HCT116 (cell line): Measurements from ENCODE around the gene LPO. TPM values are rescaled to one million over a fixed set of nuclear protein-coding genes. Genes with fewer than 3 reads are reported as not detected.

ENCODE experiments used
- ATAC-seq: fragments of 200-7000 bp; cut with Tn5 transposase; 2 replicates; pipeline ENCODE4 v1.9.1; 2020; ENCODE audit warnings: mild to moderate bottlenecking, moderate library complexity
- BruUV-seq: library from RNA; stranded (reverse); fragments of 400-500 nt; replicated peaks from 2 replicates; lab custom pipeline; 2021; lab: Mats Ljungman, UMichigan
- CTCF ChIA-PET: fragments of 300-600 bp; sonication (Branson Sonifier 250); formaldehyde crosslinking; loops from one replicate; lab custom pipeline; 2021; ENCODE audit warnings: antibody characterized with exemption; lab: Charles Lee
- POLR2A ChIA-PET: fragments of 300-600, 350-600 bp; sonication (Branson Sonifier 250); formaldehyde crosslinking; loops from one replicate; lab custom pipeline; 2021; ENCODE audit warnings: antibody characterized with exemption; lab: Charles Lee
- RAD21 ChIA-PET, 2 experiments: fragments of 300-600 bp; sonication (Branson Sonifier 250); formaldehyde crosslinking; loops; one replicate each; lab custom pipeline; 2023; ENCODE audit warnings: low total read pairs in 2 of 2; ENCODE audit not compliant: uncharacterized antibody in 2 of 2, unreplicated experiment in 2 of 2, low non-redundant PET in 1 of 2; lab: Charles Lee
- DNase-seq: peaks from one replicate; pipeline ENCODE4 v3.0.0-alpha.2; 2010; ENCODE audit warnings: low read depth, low spot score
- H2AFZ ChIP-seq: fragments of 200-600 bp; shearing (Covaris generic), sonication (generic); 2 replicates; pipeline ENCODE4 v1.6.1; 2017; ENCODE audit warnings: low read depth, mixed run types, mixed read lengths, antibody characterized with exemption, low read length; ENCODE audit not compliant: poor library complexity, severe bottlenecking
- H3K27ac ChIP-seq: 2 replicates; pipeline ENCODE4 v1.5.1; 2012; ENCODE audit warnings: low read depth, low read length
- H3K27me3 ChIP-seq: fragments of 200-600 bp; sonication (generic); 2 replicates; pipeline ENCODE4 v1.6.1; 2016; ENCODE audit warnings: mixed run types, low read length, mixed read lengths; ENCODE audit not compliant: insufficient read depth
- H3K36me3 ChIP-seq, 2 experiments: fragments of 200-500 bp in 1 of 2; fragments of 200-600 bp in 1 of 2; sonication (Bioruptor generic) in 1 of 2; sonication (generic) in 1 of 2; 2 replicates each; pipeline versions ENCODE4 v1.5.1 to v1.6.1; 2014 to 2016; ENCODE audit warnings: low read length in 2 of 2, inconsistent platforms in 1 of 2, mixed read lengths in 1 of 2, mixed run types in 1 of 2; ENCODE audit not compliant: insufficient read depth in 2 of 2, control insufficient read depth in 1 of 2
- H3K4me1 ChIP-seq, 2 experiments: fragments of 200-600 bp in 1 of 2; sonication (generic) in 1 of 2; 2 replicates each; pipeline versions ENCODE4 v1.5.1 to v1.6.1; 2012 to 2017; ENCODE audit warnings: low read length in 2 of 2, inconsistent platforms in 1 of 2, mild to moderate bottlenecking in 1 of 2, mixed read lengths in 1 of 2, mixed run types in 1 of 2, moderate library complexity in 1 of 2; ENCODE audit not compliant: insufficient read depth in 2 of 2, control insufficient read depth in 1 of 2
- H3K4me2 ChIP-seq: fragments of 200-600 bp; sonication (generic); 2 replicates; pipeline ENCODE4 v1.6.1; 2017; ENCODE audit warnings: mixed run types, low read length, mixed read lengths
- H3K4me3 ChIP-seq, 2 experiments: fragments of 200-600 bp in 1 of 2; sonication (generic) in 1 of 2; replicated peaks in 1 of 2; 2 replicates each; pipeline ENCODE4 v1.5.1; 2011 to 2016; ENCODE audit warnings: low read length in 2 of 2, control low read depth in 1 of 2, low read depth in 1 of 2, mild to moderate bottlenecking in 1 of 2, mixed read lengths in 1 of 2, mixed run types in 1 of 2
- H3K79me2 ChIP-seq: fragments of 200-600 bp; sonication (generic); 2 replicates; pipeline ENCODE4 v1.6.1; 2017; ENCODE audit warnings: mild to moderate bottlenecking, mixed run types, low read length, moderate library complexity, mixed read lengths; ENCODE audit not compliant: insufficient read depth
- H3K9ac ChIP-seq: fragments of 200-600 bp; sonication (generic); 2 replicates; pipeline ENCODE4 v1.6.1; 2016; ENCODE audit warnings: low read length, mixed read lengths
- H3K9me2 ChIP-seq: fragments of 200-600 bp; sonication (generic), shearing (Covaris generic); 2 replicates; pipeline ENCODE4 v1.6.1; 2017; ENCODE audit warnings: mixed run types, mild to moderate bottlenecking, moderate library complexity; ENCODE audit not compliant: insufficient read depth
- H3K9me3 ChIP-seq, 2 experiments: fragments of 200-500 bp in 1 of 2; fragments of 200-600 bp in 1 of 2; sonication (Bioruptor generic) in 1 of 2; sonication (generic) in 1 of 2; 2 replicates each; pipeline ENCODE4 v1.6.1; 2014 to 2017; ENCODE audit warnings: low read length in 2 of 2, mixed read lengths in 2 of 2, inconsistent platforms in 1 of 2, low read depth in 1 of 2, mild to moderate bottlenecking in 1 of 2, mixed run types in 1 of 2, moderate library complexity in 1 of 2; ENCODE audit not compliant: control insufficient read depth in 1 of 2, insufficient read depth in 1 of 2
- H4K20me1 ChIP-seq: fragments of 200-600 bp; sonication (generic), shearing (Covaris generic); 2 replicates; pipeline ENCODE4 v1.6.1; 2017; ENCODE audit warnings: mixed run types, mild to moderate bottlenecking, moderate library complexity; ENCODE audit not compliant: insufficient read depth
- CBX3 ChIP-seq: IDR thresholded peaks from 2 replicates; pipeline ENCODE4 v1.6.1; 2012; ENCODE audit warnings: low read depth
- EGR1 ChIP-seq: IDR thresholded peaks from 2 replicates; pipeline ENCODE4 v1.6.1; 2012; ENCODE audit warnings: low read depth
- ELF1 ChIP-seq: IDR thresholded peaks from 2 replicates; pipeline ENCODE4 v1.6.1; 2012; ENCODE audit warnings: low read depth, borderline replicate concordance
- EZH2 ChIP-seq: fragments of 200-600 bp; sonication (generic); IDR thresholded peaks from 2 replicates; pipeline ENCODE4 v1.6.1; 2017; ENCODE audit warnings: antibody characterized with exemption, mixed run types
- EZH2phosphoT487 ChIP-seq: fragments of 200-600 bp; IDR thresholded peaks from 2 replicates; pipeline ENCODE4 v1.6.1; 2018; ENCODE audit warnings: antibody characterized with exemption, borderline replicate concordance
- FOSL1 ChIP-seq: IDR thresholded peaks from 2 replicates; pipeline ENCODE4 v1.6.1; 2012; ENCODE audit warnings: low read depth
- MAX ChIP-seq: IDR thresholded peaks from 2 replicates; pipeline ENCODE4 v1.6.1; 2012
- RAD21 ChIP-seq: IDR thresholded peaks from 2 replicates; pipeline ENCODE4 v1.6.1; 2012; ENCODE audit warnings: low read depth, mild to moderate bottlenecking
- SIN3A ChIP-seq: IDR thresholded peaks from 2 replicates; pipeline ENCODE4 v1.6.1; 2012; ENCODE audit warnings: low read depth
- SP1 ChIP-seq: IDR thresholded peaks from 2 replicates; pipeline ENCODE4 v1.6.1; 2012; ENCODE audit warnings: low read depth
- SRF ChIP-seq: IDR thresholded peaks from 2 replicates; pipeline ENCODE4 v1.6.1; 2012; ENCODE audit warnings: low read depth
- TCF7L2 ChIP-seq: IDR thresholded peaks from 2 replicates; pipeline ENCODE4 v1.7.0; 2011; ENCODE audit warnings: borderline replicate concordance, inconsistent platforms; ENCODE audit not compliant: insufficient read depth, insufficient read length; ENCODE audit errors: extremely low read depth
- ZFX ChIP-seq: fragments of 450-650 bp; IDR thresholded peaks from 2 replicates; pipeline ENCODE4 v1.6.1; 2017
- intact Hi-C: fragments of 100-400 bp; cut with micrococcal nuclease; formaldehyde crosslinking; loops from 2 replicates; pipeline ENCODE4 v1.10.0; 2022
- total RNA-seq: library from RNA; stranded (reverse); gene quantifications from one replicate; pipeline ENCODE4 v1.2.1, GENCODE V29; 2021; ENCODE audit not compliant: unreplicated experiment
- TF ChIP-seq, protein P1 (sequence below): IDR thresholded peaks from 2 replicates; pipeline ENCODE4 v1.6.1; 2011; ENCODE audit warnings: mild to moderate bottlenecking, low read length, moderate library complexity; ENCODE audit not compliant: insufficient replicate concordance; ENCODE audit errors: extremely low read depth
- TF ChIP-seq, protein P2 (sequence below): IDR thresholded peaks from 2 replicates; pipeline ENCODE4 v1.6.1; 2012

LPO gene
- total RNA-seq, 1 experiment from 2014 or later = not detected

DNA sequence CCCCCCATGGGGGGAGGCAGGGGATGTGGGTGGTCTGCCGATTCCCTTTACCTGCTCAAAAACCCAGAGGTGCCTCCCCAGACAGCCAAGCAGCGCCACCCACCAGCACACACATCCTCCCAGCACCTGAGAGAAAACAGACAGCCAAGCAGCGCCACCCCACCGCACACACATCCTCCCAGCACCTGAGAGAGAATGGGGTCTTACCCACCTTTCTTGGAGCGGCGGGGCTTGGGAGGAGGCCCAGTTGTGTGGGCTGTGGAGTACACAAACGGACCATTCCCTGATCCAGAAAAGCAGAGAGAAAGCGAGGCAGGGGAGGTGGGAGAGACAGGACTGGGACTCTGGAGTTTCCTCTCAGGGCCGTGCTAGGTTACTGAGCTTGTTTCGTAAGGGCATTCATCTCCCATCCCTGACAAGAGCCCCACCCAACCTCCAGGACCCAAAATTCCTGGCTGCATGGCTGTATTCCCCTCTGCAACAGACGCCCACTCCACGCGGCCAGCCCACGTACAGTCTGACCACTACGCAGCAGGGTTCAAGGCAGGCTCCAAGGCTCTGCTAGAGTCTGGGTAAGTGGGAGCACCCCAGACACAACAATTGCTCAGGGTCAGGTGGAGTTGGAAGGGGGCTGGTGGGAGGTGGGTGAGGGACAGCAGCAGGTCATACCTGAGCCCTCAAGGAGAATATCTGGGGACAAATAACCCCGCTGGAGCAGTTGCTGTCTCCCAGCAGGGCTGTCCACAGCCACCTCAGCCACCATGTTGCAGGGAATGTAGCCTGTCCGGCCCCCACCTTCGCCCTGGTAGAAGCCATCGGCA, 68.0 kb downstream of the LPO start:
- no peak overlapping the region for H3K27ac ChIP-seq
- TF ChIP-seq ELF1 = no peak
- TF ChIP-seq MAX = no peak
- no peak for TF ChIP-seq EZH2
- no peak for TF ChIP-seq TCF7L2
- TF ChIP-seq CBX3 = no peak
- TF ChIP-seq, all 23 proteins: peak for 0
- H3K9me3 ChIP-seq = no peaks in the 10 kb centered on the region
- H3K79me2 ChIP-seq = no peaks in the 10 kb centered on the region
- H3K27me3 ChIP-seq = no peaks in the 10 kb centered on the region
- DNase-seq (no peak), ATAC-seq (no peak)
- peaks cover 0 to 9% of the 10 kb centered on the region in 2 experiments; a peak in 2 of 4 replicates for H3K4me1 ChIP-seq
- H3K4me3 ChIP-seq = no peak overlapping the region
- intact Hi-C loops = no loop called here
- H3K4me2 ChIP-seq = no peak overlapping the region
- H2AFZ ChIP-seq = no peak overlapping the region
- ChIA-PET CTCF (interaction anchor here (4.8 kb wide), 1 partner anchor 11 kb away, joined by 27 read pairs; no protein-coding TSS in a partner anchor), RAD21 (interaction anchor here in 1 of 2 experiments (0.6 kb wide), 1 partner anchor 209 kb away, joined by 3 read pairs; no protein-coding TSS in a partner anchor), POLR2A (no interaction called here)
- BruUV-seq = no TSS peak
- H4K20me1 ChIP-seq = no peaks in the 10 kb centered on the region
- H3K36me3 ChIP-seq = no peaks in the 10 kb centered on the region
- H3K9ac ChIP-seq = no peak overlapping the region
- H3K9me2 ChIP-seq = no peaks in the 10 kb centered on the region

DNA sequence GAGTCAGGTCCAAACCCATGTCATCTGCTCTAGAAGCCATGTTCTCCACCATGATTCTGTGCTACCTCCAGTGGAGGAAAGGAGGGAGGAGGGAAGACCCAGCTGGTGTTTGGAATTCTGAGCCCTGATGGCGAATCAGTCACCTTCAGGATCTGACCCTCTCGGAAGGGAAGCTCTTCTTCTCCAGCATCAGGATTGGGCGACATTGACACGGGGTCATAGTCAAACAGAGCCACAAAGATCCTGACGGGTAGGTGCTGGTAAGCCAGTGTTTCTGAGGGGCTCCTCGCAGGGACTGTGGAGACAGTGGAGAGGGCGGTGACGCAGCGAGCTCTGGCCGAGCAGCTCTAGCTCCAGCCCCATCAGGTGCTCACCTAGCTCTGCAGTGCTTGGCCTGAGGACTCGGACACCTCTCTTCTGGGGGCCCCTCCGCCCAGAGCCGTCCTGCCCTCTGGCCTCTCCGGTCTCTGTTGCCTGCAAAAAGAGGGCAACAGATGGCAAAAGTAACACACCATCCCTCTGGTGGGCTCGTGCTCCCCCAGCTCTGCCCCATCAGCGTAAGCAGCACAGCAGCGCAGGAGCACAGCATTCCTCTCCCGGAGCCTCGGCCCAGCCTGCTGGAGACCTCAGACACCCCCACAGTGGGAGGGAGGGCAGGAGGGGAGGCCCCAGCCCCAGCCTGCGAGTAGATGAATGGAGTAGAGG, 69.2 kb downstream of the LPO start:
- Histone ChIP-seq H3K9me2 (no peaks in the 10 kb centered on the region), H3K27me3 (no peaks in the 10 kb centered on the region), H3K4me3 (no peak overlapping the region), H3K9ac (no peak overlapping the region), H3K27ac (no peak overlapping the region), H3K9me3 (no peaks in the 10 kb centered on the region), H3K79me2 (no peaks in the 10 kb centered on the region), H3K4me1 (peaks cover 0 to 9% of the 10 kb centered on the region in 2 experiments; a peak in 2 of 4 replicates), H3K36me3 (no peaks in the 10 kb centered on the region), H2AFZ (no peak overlapping the region), H3K4me2 (no peak overlapping the region), H4K20me1 (no peaks in the 10 kb centered on the region)
- DNase-seq = no peak
- CTCF ChIA-PET = interaction anchor here (1.1 to 2.3 kb wide), 3 partner anchors 10 to 140 kb away, joined by 4 to 13 read pairs (median 4); no protein-coding TSS in a partner anchor
- TF ChIP-seq RAD21 = no peak
- TF ChIP-seq ZFX = no peak
- no peak for TF ChIP-seq ELF1
- TF ChIP-seq, protein P1, sequence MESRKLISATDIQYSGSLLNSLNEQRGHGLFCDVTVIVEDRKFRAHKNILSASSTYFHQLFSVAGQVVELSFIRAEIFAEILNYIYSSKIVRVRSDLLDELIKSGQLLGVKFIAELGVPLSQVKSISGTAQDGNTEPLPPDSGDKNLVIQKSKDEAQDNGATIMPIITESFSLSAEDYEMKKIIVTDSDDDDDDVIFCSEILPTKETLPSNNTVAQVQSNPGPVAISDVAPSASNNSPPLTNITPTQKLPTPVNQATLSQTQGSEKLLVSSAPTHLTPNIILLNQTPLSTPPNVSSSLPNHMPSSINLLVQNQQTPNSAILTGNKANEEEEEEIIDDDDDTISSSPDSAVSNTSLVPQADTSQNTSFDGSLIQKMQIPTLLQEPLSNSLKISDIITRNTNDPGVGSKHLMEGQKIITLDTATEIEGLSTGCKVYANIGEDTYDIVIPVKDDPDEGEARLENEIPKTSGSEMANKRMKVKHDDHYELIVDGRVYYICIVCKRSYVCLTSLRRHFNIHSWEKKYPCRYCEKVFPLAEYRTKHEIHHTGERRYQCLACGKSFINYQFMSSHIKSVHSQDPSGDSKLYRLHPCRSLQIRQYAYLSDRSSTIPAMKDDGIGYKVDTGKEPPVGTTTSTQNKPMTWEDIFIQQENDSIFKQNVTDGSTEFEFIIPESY = no peak
- TF ChIP-seq SP1 = no peak
- TF ChIP-seq SRF = no peak
- TF ChIP-seq CBX3 = no peak
- TF ChIP-seq MAX = no peak
- TF ChIP-seq FOSL1 = no peak
- no peak for TF ChIP-seq EGR1
- TF ChIP-seq, protein P2, sequence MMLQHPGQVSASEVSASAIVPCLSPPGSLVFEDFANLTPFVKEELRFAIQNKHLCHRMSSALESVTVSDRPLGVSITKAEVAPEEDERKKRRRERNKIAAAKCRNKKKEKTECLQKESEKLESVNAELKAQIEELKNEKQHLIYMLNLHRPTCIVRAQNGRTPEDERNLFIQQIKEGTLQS = no peak
- no peak for TF ChIP-seq SIN3A
- TF ChIP-seq EZH2phosphoT487 = no peak
- RAD21 ChIA-PET = no interaction called here
- no peak for ATAC-seq
- POLR2A ChIA-PET = interaction anchor here (0.6 to 1.4 kb wide), 2 partner anchors 43 to 324 kb away, joined by 3 to 4 read pairs; no protein-coding TSS in a partner anchor
- BruUV-seq = no TSS peak
- intact Hi-C loops = no loop called here
